H1 (cell line): ENCODE data around the gene SPAG16. TPM values are rescaled to one million over a fixed set of nuclear protein-coding genes. Genes with fewer than 3 reads are reported as not detected.

ENCODE experiments used
- CTCF ChIA-PET: fragments of 300-600 bp; sonication (Branson Sonifier 250); formaldehyde crosslinking; loops from one replicate; lab custom pipeline; 2021; ENCODE audit not compliant: partially characterized antibody; lab: Charles Lee
- POLR2A ChIA-PET: fragments of 300-600 bp; sonication (Branson Sonifier 250); formaldehyde crosslinking; loops from one replicate; lab custom pipeline; 2021; ENCODE audit warnings: inconsistent platforms; ENCODE audit not compliant: partially characterized antibody; lab: Charles Lee
- DNase-seq, 2 experiments: peaks; one replicate each; pipeline versions ENCODE4 v3.0.0 to v3.0.0-alpha.2; 2010 to 2022; ENCODE audit warnings: low spot score in 2 of 2, low read depth in 1 of 2, mixed read lengths in 1 of 2
- FAIRE-seq: peaks from 2 replicates; lab custom pipeline; 2011; peaks lifted over from hg19 to GRCh38; lab: Jason Lieb, UNC
- H2AFZ ChIP-seq: 2 replicates; pipeline ENCODE4 v1.8.1; 2012; ENCODE audit warnings: low read length, inconsistent platforms
- H2AK5ac ChIP-seq: 2 replicates; pipeline ENCODE4 v1.6.1; 2013; ENCODE audit warnings: low read depth, low read length
- H2BK120ac ChIP-seq: replicated peaks from 2 replicates; pipeline ENCODE3; 2013; ENCODE audit warnings: low read depth, low read length, inconsistent platforms
- H2BK12ac ChIP-seq: 2 replicates; pipeline ENCODE4 v1.6.1; 2013; ENCODE audit warnings: low read depth, low read length
- H2BK15ac ChIP-seq: 2 replicates; pipeline ENCODE4 v1.6.1; 2013; ENCODE audit warnings: low read length
- H2BK20ac ChIP-seq: 2 replicates; pipeline ENCODE4 v1.6.1; 2013; ENCODE audit warnings: low read length
- H2BK5ac ChIP-seq: 2 replicates; pipeline ENCODE4 v1.6.1; 2013; ENCODE audit warnings: low read depth, low read length
- H3K14ac ChIP-seq: 2 replicates; pipeline ENCODE4 v1.6.1; 2013; ENCODE audit warnings: inconsistent platforms; ENCODE audit not compliant: insufficient read length
- H3K18ac ChIP-seq: 2 replicates; pipeline ENCODE4 v1.6.1; 2013; ENCODE audit warnings: low read length; ENCODE audit errors: extremely low read depth
- H3K23ac ChIP-seq: 2 replicates; pipeline ENCODE4 v1.6.1; 2013; ENCODE audit warnings: inconsistent platforms; ENCODE audit not compliant: insufficient read length
- H3K23me2 ChIP-seq: 2 replicates; pipeline ENCODE4 v1.6.1; 2013; ENCODE audit warnings: low read depth, low read length
- H3K27ac ChIP-seq: 2 replicates; pipeline ENCODE4 v1.6.1; 2011; ENCODE audit warnings: low read depth, low read length, inconsistent platforms
- H3K27me3 ChIP-seq, 4 experiments: replicated peaks in 1 of 4; 1 replicate in 1 of 4; 2 replicates in 3 of 4; pipeline versions ENCODE4 v1.6.1 to v1.8.1; 2011 to 2013; ENCODE audit warnings: low read length in 3 of 4, mild to moderate bottlenecking in 3 of 4, inconsistent platforms in 2 of 4, mixed read lengths in 2 of 4, moderate library complexity in 1 of 4; ENCODE audit not compliant: control insufficient read depth in 3 of 4, insufficient read depth in 3 of 4; ENCODE audit errors: extremely low read depth in 1 of 4
- H3K36me3 ChIP-seq, 4 experiments: 2 replicates each; pipeline versions ENCODE4 v1.6.1 to v1.8.1; 2011 to 2013; ENCODE audit warnings: mild to moderate bottlenecking in 4 of 4, low read length in 3 of 4, moderate library complexity in 2 of 4, control low read depth in 1 of 4, inconsistent platforms in 1 of 4; ENCODE audit not compliant: insufficient read depth in 4 of 4, control insufficient read depth in 2 of 4
- H3K4ac ChIP-seq: replicated peaks from 2 replicates; pipeline ENCODE3; 2013; ENCODE audit warnings: low read length, low read depth, mixed read lengths, inconsistent platforms; ENCODE audit not compliant: insufficient read length
- H3K4me1 ChIP-seq, 4 experiments: replicated peaks in 1 of 4; 1 replicate in 1 of 4; 2 replicates in 3 of 4; pipeline versions ENCODE4 v1.6.1 to v1.8.1; 2011 to 2013; ENCODE audit warnings: low read length in 3 of 4, inconsistent platforms in 2 of 4, mixed read lengths in 1 of 4; ENCODE audit not compliant: insufficient read depth in 4 of 4, control insufficient read depth in 3 of 4
- H3K4me2 ChIP-seq, 2 experiments: 2 replicates each; pipeline versions ENCODE4 v1.6.1 to v1.8.1; 2011 to 2013; ENCODE audit warnings: low read depth in 2 of 2, low read length in 2 of 2, control low read depth in 1 of 2, inconsistent platforms in 1 of 2, mild to moderate bottlenecking in 1 of 2; ENCODE audit not compliant: insufficient read depth in 1 of 2
- H3K4me3 ChIP-seq, 4 experiments: fragments of 200-600, 300-600 bp in 1 of 4; sonication (generic), shearing (Covaris generic), sonication (Bioruptor Twin) in 1 of 4; 2 replicates each; pipeline versions ENCODE4 v1.5.1 to v1.8.1; 2011 to 2016; ENCODE audit warnings: low read length in 4 of 4, low read depth in 3 of 4, control low read depth in 2 of 4, inconsistent platforms in 2 of 4, mild to moderate bottlenecking in 2 of 4, mixed read lengths in 1 of 4, moderate library complexity in 1 of 4; ENCODE audit not compliant: insufficient read depth in 2 of 4; ENCODE audit errors: extremely low read depth in 1 of 4
- H3K56ac ChIP-seq: replicated peaks from 2 replicates; pipeline ENCODE3; 2013; ENCODE audit warnings: low read depth, mild to moderate bottlenecking, mixed read lengths, low read length, inconsistent platforms; ENCODE audit not compliant: insufficient read length
- H3K79me1 ChIP-seq: 2 replicates; pipeline ENCODE4 v1.6.1; 2013; ENCODE audit warnings: low read depth, low read length, control low read depth
- H3K79me2 ChIP-seq, 2 experiments: 2 replicates each; pipeline versions ENCODE4 v1.6.1 to v1.8.1; 2012 to 2013; ENCODE audit warnings: low read length in 2 of 2, mild to moderate bottlenecking in 2 of 2, inconsistent platforms in 1 of 2; ENCODE audit not compliant: insufficient read depth in 2 of 2, control insufficient read depth in 1 of 2
- H3K9ac ChIP-seq, 4 experiments: replicated peaks in 1 of 4; 1 replicate in 1 of 4; 2 replicates in 3 of 4; pipeline versions ENCODE4 v1.6.1 to v1.8.1; 2011 to 2013; ENCODE audit warnings: low read depth in 3 of 4, low read length in 3 of 4, control low read depth in 2 of 4, mild to moderate bottlenecking in 2 of 4, moderate library complexity in 2 of 4, inconsistent platforms in 1 of 4; ENCODE audit errors: extremely low read depth in 1 of 4
- H3K9me3 ChIP-seq, 2 experiments: 2 replicates each; pipeline versions ENCODE4 v1.6.1 to v1.8.1; 2012 to 2013; ENCODE audit warnings: mild to moderate bottlenecking in 2 of 2, moderate library complexity in 2 of 2, control low read depth in 1 of 2, inconsistent platforms in 1 of 2, low read depth in 1 of 2, low read length in 1 of 2, mixed read lengths in 1 of 2; ENCODE audit not compliant: insufficient read depth in 2 of 2
- H4K20me1 ChIP-seq, 2 experiments: replicated peaks in 1 of 2; 2 replicates each; pipeline versions ENCODE3 to v1.8.1; 2011 to 2013; ENCODE audit warnings: inconsistent platforms in 2 of 2, low read length in 2 of 2, mild to moderate bottlenecking in 1 of 2; ENCODE audit not compliant: insufficient read depth in 2 of 2, control insufficient read depth in 1 of 2
- H4K5ac ChIP-seq: 2 replicates; pipeline ENCODE4 v1.6.1; 2013; ENCODE audit warnings: low read length, low read depth, mixed read lengths, inconsistent platforms; ENCODE audit not compliant: insufficient read length
- H4K8ac ChIP-seq: 2 replicates; pipeline ENCODE4 v1.8.0; 2013; ENCODE audit warnings: mild to moderate bottlenecking, moderate library complexity, low read length, inconsistent platforms; ENCODE audit not compliant: insufficient read depth; ENCODE audit errors: extremely low read depth
- H4K91ac ChIP-seq: replicated peaks from 2 replicates; pipeline ENCODE3; 2013; ENCODE audit warnings: low read length, mixed read lengths, inconsistent platforms; ENCODE audit not compliant: insufficient read length
- CEBPB ChIP-seq: IDR thresholded peaks from 2 replicates; pipeline ENCODE4 v1.6.1; 2012; ENCODE audit warnings: low read depth, low read length
- HDAC2 ChIP-seq, 2 experiments: fragments of 300-600 bp in 1 of 2; sonication (generic) in 1 of 2; IDR thresholded peaks; 2 replicates each; pipeline ENCODE4 v1.6.1; 2011 to 2012; ENCODE audit warnings: low read depth in 2 of 2, low read length in 2 of 2, mild to moderate bottlenecking in 2 of 2, moderate library complexity in 2 of 2, borderline replicate concordance in 1 of 2, inconsistent platforms in 1 of 2
- POU5F1 ChIP-seq: IDR thresholded peaks from 2 replicates; pipeline ENCODE4 v1.6.1; 2011; ENCODE audit warnings: low read depth, mild to moderate bottlenecking, low read length, moderate library complexity
- RNF2 ChIP-seq: fragments of 200-900, 300-1000 bp; sonication (generic); IDR thresholded peaks from 2 replicates; pipeline ENCODE4 v1.7.1; 2016; ENCODE audit warnings: borderline replicate concordance, low read depth, mild to moderate bottlenecking, antibody characterized with exemption, low read length; ENCODE audit not compliant: poor library complexity, severe bottlenecking; ENCODE audit errors: missing control alignments
- ZNF274 ChIP-seq: IDR thresholded peaks from 2 replicates; pipeline ENCODE4 v1.7.0; 2012; ENCODE audit warnings: low read length, borderline replicate concordance; ENCODE audit errors: extremely low read depth
- WGBS, 2 experiments: shearing (Covaris generic) in 1 of 2; methylation state at CpG; one replicate each; pipeline versions ENCODE4 v1.1.6 to v1.1.7; 2013 to 2015; ENCODE audit warnings: low lambda C conversion rate in 2 of 2, mixed read lengths in 2 of 2, inconsistent platforms in 1 of 2, low coverage in 1 of 2, missing lambda C conversion rate in 1 of 2; ENCODE audit not compliant: insufficient replicate concordance in 2 of 2, insufficient coverage in 1 of 2, insufficient read length in 1 of 2; ENCODE audit errors: extremely low coverage in 1 of 2, missing lambda C conversion rate in 1 of 2; 5-methylcytosine and 5-hydroxymethylcytosine counted together
- polyA plus RNA-seq, 7 experiments: library from polyadenylated mRNA; depleted of rRNA in 3 of 7; stranded (reverse) in 5 of 7; unstranded in 2 of 7; fragments of >200 nt in 5 of 7; fragments of 200-250 nt in 2 of 7; gene quantifications; 1 replicate in 5 of 7; 2 replicates in 1 of 7; 4 replicates in 1 of 7; pipeline versions ENCODE4 v1.2.1 to v1.2.3, GENCODE V29; 2011 to 2013; ENCODE audit warnings: missing spikeins in 2 of 7, mixed read lengths in 2 of 7
- total RNA-seq: library from RNA; stranded (reverse); fragmentation: NEBNext Ultra II Directional; extraction: Animal tissue kit (Norgen Biotek cat#: 25700); gene quantifications from 2 replicates; pipeline ENCODE4 v1.2.1, GENCODE V29; 2021

SPAG16 gene
- total and polyA plus RNA-seq, 2 of the 8 experiments (the other 6 are each of a cell fraction or from before 2014, with no cell fraction given) = 6.0 to 14.9 TPM

- H3K36me3 ChIP-seq = no peaks in the 10 kb centered on the region
- H4K20me1 ChIP-seq = no peaks in the 10 kb centered on the region
- H3K4ac ChIP-seq = no peak overlapping the region
- H2AK5ac ChIP-seq = no peak overlapping the region
- WGBS, 2 experiments = 94% methylated on average over 4 of the region's 4 CpGs; no CpG with 5 or more reads in 1 of the 2 experiments
- H3K9me3 ChIP-seq = no peaks in the 10 kb centered on the region
- no peaks in the 10 kb centered on the region for H3K79me1 ChIP-seq
- no peak overlapping the region for H3K14ac ChIP-seq
- no peak overlapping the region for H4K5ac ChIP-seq
- no peak overlapping the region for H3K4me3 ChIP-seq
- no peaks in the 10 kb centered on the region for H3K23me2 ChIP-seq
- TF ChIP-seq CEBPB (peak; percentile 86), HDAC2 (IDR thresholded peaks at IDR 0.05; ENCODE audit: borderline replicate concordance in 1 of 2, low read depth in 2 of 2, low read length in 2 of 2) (no peak), POU5F1 (no peak), ZNF274 (no peak), RNF2 (no peak)
- TF ChIP-seq, all 59 proteins: peak for 1
- Histone ChIP-seq H2BK20ac (no peak overlapping the region), H3K18ac (no peak overlapping the region), H3K56ac (no peak overlapping the region), H4K91ac (no peak overlapping the region), H3K27me3 (no peaks in the 10 kb centered on the region), H3K4me1 (no peaks in the 10 kb centered on the region), H3K4me2 (no peak overlapping the region), H3K9ac (no peak overlapping the region), H2AFZ (no peak overlapping the region), H2BK12ac (no peak overlapping the region), H2BK15ac (no peak overlapping the region), H3K27ac (no peak overlapping the region), H4K8ac (no peak overlapping the region), H2BK5ac (no peak overlapping the region), H3K79me2 (no peaks in the 10 kb centered on the region), H3K23ac (no peak overlapping the region), H2BK120ac (no peak overlapping the region)
- POLR2A ChIA-PET = no interaction called here
- CTCF ChIA-PET = no interaction called here
- DNase-seq (no peak), FAIRE-seq (no peak)
Observed at GRCh38 chr2:214019973-214020345, 735.7 kb downstream of the SPAG16 start.
